H1 (cell line): ENCODE measurements around the gene PTPRR. TPM values are rescaled to one million over a fixed set of nuclear protein-coding genes. Genes with fewer than 3 reads are reported as not detected.

Experiments
- CTCF ChIA-PET: fragments of 300-600 bp; sonication (Branson Sonifier 250); formaldehyde crosslinking; loops from one replicate; lab custom pipeline; 2021; ENCODE audit not compliant: partially characterized antibody; lab: Charles Lee
- POLR2A ChIA-PET: fragments of 300-600 bp; sonication (Branson Sonifier 250); formaldehyde crosslinking; loops from one replicate; lab custom pipeline; 2021; ENCODE audit warnings: inconsistent platforms; ENCODE audit not compliant: partially characterized antibody; lab: Charles Lee
- DNase-seq, 2 experiments: peaks; one replicate each; pipeline versions ENCODE4 v3.0.0 to v3.0.0-alpha.2; 2010 to 2022; ENCODE audit warnings: low spot score in 2 of 2, low read depth in 1 of 2, mixed read lengths in 1 of 2
- FAIRE-seq: peaks from 2 replicates; lab custom pipeline; 2011; peaks lifted over from hg19 to GRCh38; lab: Jason Lieb, UNC
- H2AFZ ChIP-seq: 2 replicates; pipeline ENCODE4 v1.8.1; 2012; ENCODE audit warnings: low read length, inconsistent platforms
- H2AK5ac ChIP-seq: 2 replicates; pipeline ENCODE4 v1.6.1; 2013; ENCODE audit warnings: low read depth, low read length
- H2BK120ac ChIP-seq: replicated peaks from 2 replicates; pipeline ENCODE3; 2013; ENCODE audit warnings: low read depth, low read length, inconsistent platforms
- H2BK12ac ChIP-seq: 2 replicates; pipeline ENCODE4 v1.6.1; 2013; ENCODE audit warnings: low read depth, low read length
- H2BK15ac ChIP-seq: 2 replicates; pipeline ENCODE4 v1.6.1; 2013; ENCODE audit warnings: low read length
- H2BK20ac ChIP-seq: 2 replicates; pipeline ENCODE4 v1.6.1; 2013; ENCODE audit warnings: low read length
- H2BK5ac ChIP-seq: 2 replicates; pipeline ENCODE4 v1.6.1; 2013; ENCODE audit warnings: low read depth, low read length
- H3K14ac ChIP-seq: 2 replicates; pipeline ENCODE4 v1.6.1; 2013; ENCODE audit warnings: inconsistent platforms; ENCODE audit not compliant: insufficient read length
- H3K18ac ChIP-seq: 2 replicates; pipeline ENCODE4 v1.6.1; 2013; ENCODE audit warnings: low read length; ENCODE audit errors: extremely low read depth
- H3K23ac ChIP-seq: 2 replicates; pipeline ENCODE4 v1.6.1; 2013; ENCODE audit warnings: inconsistent platforms; ENCODE audit not compliant: insufficient read length
- H3K23me2 ChIP-seq: 2 replicates; pipeline ENCODE4 v1.6.1; 2013; ENCODE audit warnings: low read depth, low read length
- H3K27ac ChIP-seq: 2 replicates; pipeline ENCODE4 v1.6.1; 2011; ENCODE audit warnings: low read depth, low read length, inconsistent platforms
- H3K27me3 ChIP-seq, 4 experiments: replicated peaks in 1 of 4; 1 replicate in 1 of 4; 2 replicates in 3 of 4; pipeline versions ENCODE4 v1.6.1 to v1.8.1; 2011 to 2013; ENCODE audit warnings: low read length in 3 of 4, mild to moderate bottlenecking in 3 of 4, inconsistent platforms in 2 of 4, mixed read lengths in 2 of 4, moderate library complexity in 1 of 4; ENCODE audit not compliant: control insufficient read depth in 3 of 4, insufficient read depth in 3 of 4; ENCODE audit errors: extremely low read depth in 1 of 4
- H3K36me3 ChIP-seq, 4 experiments: 2 replicates each; pipeline versions ENCODE4 v1.6.1 to v1.8.1; 2011 to 2013; ENCODE audit warnings: mild to moderate bottlenecking in 4 of 4, low read length in 3 of 4, moderate library complexity in 2 of 4, control low read depth in 1 of 4, inconsistent platforms in 1 of 4; ENCODE audit not compliant: insufficient read depth in 4 of 4, control insufficient read depth in 2 of 4
- H3K4ac ChIP-seq: replicated peaks from 2 replicates; pipeline ENCODE3; 2013; ENCODE audit warnings: low read length, low read depth, mixed read lengths, inconsistent platforms; ENCODE audit not compliant: insufficient read length
- H3K4me1 ChIP-seq, 4 experiments: replicated peaks in 1 of 4; 1 replicate in 1 of 4; 2 replicates in 3 of 4; pipeline versions ENCODE4 v1.6.1 to v1.8.1; 2011 to 2013; ENCODE audit warnings: low read length in 3 of 4, inconsistent platforms in 2 of 4, mixed read lengths in 1 of 4; ENCODE audit not compliant: insufficient read depth in 4 of 4, control insufficient read depth in 3 of 4
- H3K4me2 ChIP-seq, 2 experiments: 2 replicates each; pipeline versions ENCODE4 v1.6.1 to v1.8.1; 2011 to 2013; ENCODE audit warnings: low read depth in 2 of 2, low read length in 2 of 2, control low read depth in 1 of 2, inconsistent platforms in 1 of 2, mild to moderate bottlenecking in 1 of 2; ENCODE audit not compliant: insufficient read depth in 1 of 2
- H3K4me3 ChIP-seq, 4 experiments: fragments of 200-600, 300-600 bp in 1 of 4; sonication (generic), shearing (Covaris generic), sonication (Bioruptor Twin) in 1 of 4; 2 replicates each; pipeline versions ENCODE4 v1.5.1 to v1.8.1; 2011 to 2016; ENCODE audit warnings: low read length in 4 of 4, low read depth in 3 of 4, control low read depth in 2 of 4, inconsistent platforms in 2 of 4, mild to moderate bottlenecking in 2 of 4, mixed read lengths in 1 of 4, moderate library complexity in 1 of 4; ENCODE audit not compliant: insufficient read depth in 2 of 4; ENCODE audit errors: extremely low read depth in 1 of 4
- H3K56ac ChIP-seq: replicated peaks from 2 replicates; pipeline ENCODE3; 2013; ENCODE audit warnings: low read depth, mild to moderate bottlenecking, mixed read lengths, low read length, inconsistent platforms; ENCODE audit not compliant: insufficient read length
- H3K79me1 ChIP-seq: 2 replicates; pipeline ENCODE4 v1.6.1; 2013; ENCODE audit warnings: low read depth, low read length, control low read depth
- H3K79me2 ChIP-seq, 2 experiments: 2 replicates each; pipeline versions ENCODE4 v1.6.1 to v1.8.1; 2012 to 2013; ENCODE audit warnings: low read length in 2 of 2, mild to moderate bottlenecking in 2 of 2, inconsistent platforms in 1 of 2; ENCODE audit not compliant: insufficient read depth in 2 of 2, control insufficient read depth in 1 of 2
- H3K9ac ChIP-seq, 4 experiments: replicated peaks in 1 of 4; 1 replicate in 1 of 4; 2 replicates in 3 of 4; pipeline versions ENCODE4 v1.6.1 to v1.8.1; 2011 to 2013; ENCODE audit warnings: low read depth in 3 of 4, low read length in 3 of 4, control low read depth in 2 of 4, mild to moderate bottlenecking in 2 of 4, moderate library complexity in 2 of 4, inconsistent platforms in 1 of 4; ENCODE audit errors: extremely low read depth in 1 of 4
- H3K9me3 ChIP-seq, 2 experiments: 2 replicates each; pipeline versions ENCODE4 v1.6.1 to v1.8.1; 2012 to 2013; ENCODE audit warnings: mild to moderate bottlenecking in 2 of 2, moderate library complexity in 2 of 2, control low read depth in 1 of 2, inconsistent platforms in 1 of 2, low read depth in 1 of 2, low read length in 1 of 2, mixed read lengths in 1 of 2; ENCODE audit not compliant: insufficient read depth in 2 of 2
- H4K20me1 ChIP-seq, 2 experiments: replicated peaks in 1 of 2; 2 replicates each; pipeline versions ENCODE3 to v1.8.1; 2011 to 2013; ENCODE audit warnings: inconsistent platforms in 2 of 2, low read length in 2 of 2, mild to moderate bottlenecking in 1 of 2; ENCODE audit not compliant: insufficient read depth in 2 of 2, control insufficient read depth in 1 of 2
- H4K5ac ChIP-seq: 2 replicates; pipeline ENCODE4 v1.6.1; 2013; ENCODE audit warnings: low read length, low read depth, mixed read lengths, inconsistent platforms; ENCODE audit not compliant: insufficient read length
- H4K8ac ChIP-seq: 2 replicates; pipeline ENCODE4 v1.8.0; 2013; ENCODE audit warnings: mild to moderate bottlenecking, moderate library complexity, low read length, inconsistent platforms; ENCODE audit not compliant: insufficient read depth; ENCODE audit errors: extremely low read depth
- H4K91ac ChIP-seq: replicated peaks from 2 replicates; pipeline ENCODE3; 2013; ENCODE audit warnings: low read length, mixed read lengths, inconsistent platforms; ENCODE audit not compliant: insufficient read length
- ATF2 ChIP-seq: IDR thresholded peaks from 2 replicates; pipeline ENCODE4 v1.6.1; 2012; ENCODE audit warnings: low read length, inconsistent platforms
- CREB1 ChIP-seq: IDR thresholded peaks from 2 replicates; pipeline ENCODE4 v1.6.1; 2012; ENCODE audit warnings: inconsistent platforms
- EP300 ChIP-seq, 2 experiments: IDR thresholded peaks; 1 replicate in 1 of 2; 2 replicates in 1 of 2; pipeline ENCODE4 v1.6.1; 2011 to 2012; ENCODE audit warnings: low read depth in 2 of 2, low read length in 2 of 2, mild to moderate bottlenecking in 2 of 2, borderline replicate concordance in 1 of 2, inconsistent platforms in 1 of 2, moderate library complexity in 1 of 2
- RXRA ChIP-seq: IDR thresholded peaks from 2 replicates; pipeline ENCODE4 v1.6.1; 2011; ENCODE audit warnings: low read depth, mild to moderate bottlenecking, low read length, moderate library complexity; ENCODE audit not compliant: insufficient read depth
- SP1 ChIP-seq: IDR thresholded peaks from 2 replicates; pipeline ENCODE4 v1.6.1; 2011; ENCODE audit warnings: low read depth, low read length
- SP2 ChIP-seq: IDR thresholded peaks from 2 replicates; pipeline ENCODE4 v1.6.1; 2012; ENCODE audit warnings: mild to moderate bottlenecking, low read length, inconsistent platforms
- SP4 ChIP-seq: IDR thresholded peaks from 2 replicates; pipeline ENCODE4 v1.6.1; 2012; ENCODE audit warnings: low read length, inconsistent platforms
- TAF7 ChIP-seq: optimal IDR thresholded peaks from 2 replicates; pipeline ENCODE3; 2011; ENCODE audit warnings: low read depth, mild to moderate bottlenecking, inconsistent platforms, low read length, moderate library complexity, borderline replicate concordance
- TEAD4 ChIP-seq: IDR thresholded peaks from 2 replicates; pipeline ENCODE4 v1.6.1; 2012; ENCODE audit warnings: low read depth, low read length, inconsistent platforms, mixed read lengths
- WGBS, 2 experiments: shearing (Covaris generic) in 1 of 2; methylation state at CpG; one replicate each; pipeline versions ENCODE4 v1.1.6 to v1.1.7; 2013 to 2015; ENCODE audit warnings: low lambda C conversion rate in 2 of 2, mixed read lengths in 2 of 2, inconsistent platforms in 1 of 2, low coverage in 1 of 2, missing lambda C conversion rate in 1 of 2; ENCODE audit not compliant: insufficient replicate concordance in 2 of 2, insufficient coverage in 1 of 2, insufficient read length in 1 of 2; ENCODE audit errors: extremely low coverage in 1 of 2, missing lambda C conversion rate in 1 of 2; 5-methylcytosine and 5-hydroxymethylcytosine counted together
- polyA plus RNA-seq, 7 experiments: library from polyadenylated mRNA; depleted of rRNA in 3 of 7; stranded (reverse) in 5 of 7; unstranded in 2 of 7; fragments of >200 nt in 5 of 7; fragments of 200-250 nt in 2 of 7; gene quantifications; 1 replicate in 5 of 7; 2 replicates in 1 of 7; 4 replicates in 1 of 7; pipeline versions ENCODE4 v1.2.1 to v1.2.3, GENCODE V29; 2011 to 2013; ENCODE audit warnings: missing spikeins in 2 of 7, mixed read lengths in 2 of 7
- total RNA-seq: library from RNA; stranded (reverse); fragmentation: NEBNext Ultra II Directional; extraction: Animal tissue kit (Norgen Biotek cat#: 25700); gene quantifications from 2 replicates; pipeline ENCODE4 v1.2.1, GENCODE V29; 2021

Gene PTPRR
- total and polyA plus RNA-seq, 2 of the 8 experiments (the other 6 are each of a cell fraction or from before 2014, with no cell fraction given), result 0.07 to 0.35 TPM

DNA sequence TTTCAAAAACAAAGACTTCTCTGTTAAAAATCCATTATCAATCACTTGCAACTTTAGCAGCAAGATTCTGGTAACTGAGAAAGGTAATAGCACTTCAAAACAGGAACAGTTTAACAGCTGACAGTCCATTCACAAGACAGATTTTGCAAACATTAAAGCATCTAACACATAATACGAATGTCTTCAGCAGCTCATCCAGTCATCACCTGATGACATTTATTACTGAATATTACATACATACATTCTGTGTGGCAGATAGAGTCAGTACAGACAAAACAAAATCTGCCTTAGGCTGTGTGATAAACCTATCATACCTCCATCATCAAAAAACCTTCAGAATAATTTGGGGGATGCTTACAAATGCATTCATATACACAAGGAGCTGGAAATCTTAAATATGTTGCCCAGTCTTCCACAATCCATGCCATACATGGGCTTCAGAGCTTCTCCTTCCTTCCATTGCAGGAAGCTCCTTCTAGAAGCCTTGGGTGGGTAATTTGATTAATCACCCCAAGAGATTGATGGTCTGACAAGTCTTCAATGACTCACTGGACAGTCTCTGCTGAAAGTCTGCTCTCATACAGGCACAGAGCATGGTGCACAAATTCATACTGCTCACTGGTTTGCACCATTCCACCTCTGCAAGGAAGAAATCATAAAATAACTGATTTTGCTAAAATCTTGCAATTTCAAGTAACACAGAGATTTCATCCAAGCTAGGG lies 281.7 kb downstream of the PTPRR start:
- Histone ChIP-seq H3K27me3 (no peaks in the 10 kb centered on the region), H4K91ac (no peak overlapping the region), H2BK20ac (no peak overlapping the region), H3K4me1 (no peaks in the 10 kb centered on the region), H3K23ac (no peak overlapping the region), H2BK15ac (no peak overlapping the region), H3K27ac (no peak overlapping the region), H2BK5ac (no peak overlapping the region), H4K5ac (no peak overlapping the region), H3K4me3 (no peak overlapping the region), H3K9ac (no peak overlapping the region), H2BK120ac (no peak overlapping the region), H3K9me3 (no peaks in the 10 kb centered on the region), H3K14ac (no peak overlapping the region), H2AFZ (no peak overlapping the region), H4K20me1 (no peaks in the 10 kb centered on the region), H2AK5ac (no peak overlapping the region), H3K79me1 (no peaks in the 10 kb centered on the region), H3K36me3 (no peaks in the 10 kb centered on the region), H3K79me2 (no peaks in the 10 kb centered on the region), H2BK12ac (no peak overlapping the region), H3K56ac (no peak overlapping the region), H3K4ac (no peak overlapping the region), H3K23me2 (no peaks in the 10 kb centered on the region), H3K18ac (no peak overlapping the region), H4K8ac (no peak overlapping the region), H3K4me2 (no peak overlapping the region)
- DNase-seq (no peak), FAIRE-seq (no peak)
- CTCF ChIA-PET, result interaction anchor here (1.1 to 1.5 kb wide), 2 partner anchors 9 to 81 kb away, joined by 3 to 4 read pairs; no protein-coding TSS in a partner anchor
- WGBS, 2 experiments, result 100% methylated on average over 1 of the region's 1 CpG; no CpG with 5 or more reads in 1 of the 2 experiments
- POLR2A ChIA-PET, result no interaction called here
- TF ChIP-seq RXRA, result no peak
- TF ChIP-seq SP4, result no peak
- TF ChIP-seq ATF2, result no peak
- TF ChIP-seq TEAD4, result no peak
- TF ChIP-seq SP1, result no peak
- no peak for TF ChIP-seq TAF7
- no peak for TF ChIP-seq EP300 (IDR thresholded peaks at IDR 0.05; ENCODE audit: borderline replicate concordance in 1 of 2, low read depth in 2 of 2, low read length in 2 of 2)
- no peak for TF ChIP-seq SP2
- no peak for TF ChIP-seq CREB1
